HG02678 (cell line): ENCODE results near the gene FNDC3B.

ENCODE experiments used
- ATAC-seq: cut with Tn5 transposase; IDR thresholded peaks from one replicate; pipeline ENCODE4 v1.9.1; 2021; ENCODE audit warnings: mild to moderate bottlenecking, moderate library complexity; ENCODE audit not compliant: unreplicated experiment

FNDC3B gene

GRCh38 chr3:172111163-172111562 lies 71.8 kb downstream of the FNDC3B start:
- no peak for ATAC-seq

DNA sequence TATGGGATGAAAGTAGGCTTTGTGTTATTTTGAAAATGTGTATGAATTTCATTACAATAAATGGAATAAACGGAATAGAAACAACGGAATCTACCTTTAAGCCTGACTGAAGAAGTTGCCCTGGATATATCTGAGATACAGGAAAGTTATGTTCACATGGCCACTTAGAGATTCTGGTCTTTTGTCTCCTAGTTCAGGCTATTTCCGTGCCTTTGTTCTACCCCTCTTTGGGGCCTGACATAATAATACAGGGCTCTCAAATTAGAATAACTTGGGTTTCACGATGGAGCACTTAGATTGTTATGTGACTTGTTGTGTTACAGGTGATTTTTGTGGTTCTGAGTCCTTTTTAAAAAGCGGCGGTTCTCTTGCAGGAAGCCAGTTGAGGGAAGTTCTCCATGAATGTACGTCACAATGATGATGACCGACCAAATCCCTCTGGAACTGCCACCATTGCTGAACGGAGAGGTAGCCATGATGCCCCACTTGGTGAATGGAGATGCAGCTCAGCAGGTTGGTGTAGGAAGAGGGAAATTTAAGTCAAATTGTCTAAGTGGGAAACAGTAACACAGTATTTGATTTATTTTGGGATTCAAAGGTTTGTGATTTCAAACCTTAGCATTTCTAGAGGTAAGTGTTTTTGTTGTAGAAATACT lies 72.8 kb downstream of the FNDC3B start:
- ATAC-seq, result no peak

DNA sequence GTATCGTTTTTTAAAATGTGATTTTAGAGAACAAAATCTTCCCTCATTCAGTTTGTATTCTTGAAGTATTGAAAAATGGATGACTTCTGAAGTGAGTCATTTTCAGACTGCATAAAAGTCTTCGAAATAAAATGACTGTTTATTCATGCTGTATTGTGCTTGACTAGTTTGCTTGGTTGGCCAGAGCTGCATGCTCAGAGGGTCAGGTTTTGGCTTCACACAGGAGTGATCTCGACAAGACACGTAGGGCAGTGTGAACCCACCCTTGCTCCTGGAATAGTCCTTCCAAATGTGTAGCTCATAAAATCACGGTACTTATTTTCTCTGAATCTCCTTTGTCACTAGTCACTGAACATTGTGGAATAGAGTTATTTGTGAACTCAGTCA lies 73.3 kb downstream of the FNDC3B start:
- no peak for ATAC-seq

DNA sequence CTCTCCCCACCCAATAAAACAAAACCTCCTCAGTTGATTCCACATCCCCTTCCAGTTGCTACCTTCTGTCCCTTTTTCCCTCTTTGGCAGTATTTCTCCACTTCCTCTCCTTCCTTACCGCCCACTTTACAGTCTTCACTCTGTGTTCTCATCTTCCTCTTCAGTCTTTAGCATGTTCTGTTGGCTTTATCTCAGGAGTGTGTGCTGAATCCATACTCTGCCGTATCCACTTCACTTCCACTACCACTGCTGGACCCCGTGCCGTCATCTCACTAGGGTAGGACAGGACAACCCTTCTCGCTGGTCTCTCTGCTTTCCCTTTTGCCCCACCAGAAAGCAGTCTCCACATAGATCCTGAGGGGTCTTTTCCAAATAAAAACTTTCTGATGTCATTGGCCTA lies 74.3 kb downstream of the FNDC3B start:
- ATAC-seq, result no peak

DNA sequence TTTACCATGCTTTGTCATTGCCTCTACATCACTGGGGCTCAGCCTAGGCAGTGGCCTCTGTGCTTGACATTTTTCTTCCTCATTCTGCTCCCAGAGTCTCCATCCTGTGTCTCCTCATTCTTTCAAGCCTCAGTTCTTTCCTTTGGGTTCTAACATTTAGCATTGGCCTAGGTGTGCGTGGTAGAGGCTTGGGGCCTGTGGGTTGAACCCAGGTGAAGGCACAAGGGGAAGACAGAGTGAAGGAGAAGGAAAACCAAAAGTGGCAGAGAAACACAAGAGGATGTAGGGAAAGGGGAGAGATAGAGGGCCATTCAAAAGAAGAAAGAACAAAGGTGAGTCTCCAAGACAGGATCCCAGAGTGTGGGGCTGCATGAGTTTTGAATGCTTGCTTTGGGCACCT lies 75.7 kb downstream of the FNDC3B start:
- ATAC-seq, result no peak

DNA sequence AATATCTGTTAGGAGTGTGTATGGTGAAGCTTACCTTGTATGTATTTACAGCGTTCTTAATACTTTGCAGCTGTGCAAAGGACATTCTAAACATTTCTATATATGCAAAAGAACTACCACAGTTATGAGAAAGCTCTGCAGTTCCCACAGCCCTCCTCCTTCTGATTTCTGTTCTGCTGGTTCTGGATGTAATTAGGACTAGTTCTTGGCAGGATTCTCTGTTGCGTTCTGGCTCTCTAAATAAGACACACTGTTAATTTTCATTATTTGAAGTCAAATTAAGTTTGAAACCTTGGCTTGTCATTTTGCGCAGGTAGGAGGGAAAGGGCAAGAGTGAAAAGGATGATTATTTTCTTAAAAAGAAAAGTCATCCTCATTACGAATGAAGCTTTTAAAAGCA lies 76.4 kb downstream of the FNDC3B start:
- no peak for ATAC-seq

DNA sequence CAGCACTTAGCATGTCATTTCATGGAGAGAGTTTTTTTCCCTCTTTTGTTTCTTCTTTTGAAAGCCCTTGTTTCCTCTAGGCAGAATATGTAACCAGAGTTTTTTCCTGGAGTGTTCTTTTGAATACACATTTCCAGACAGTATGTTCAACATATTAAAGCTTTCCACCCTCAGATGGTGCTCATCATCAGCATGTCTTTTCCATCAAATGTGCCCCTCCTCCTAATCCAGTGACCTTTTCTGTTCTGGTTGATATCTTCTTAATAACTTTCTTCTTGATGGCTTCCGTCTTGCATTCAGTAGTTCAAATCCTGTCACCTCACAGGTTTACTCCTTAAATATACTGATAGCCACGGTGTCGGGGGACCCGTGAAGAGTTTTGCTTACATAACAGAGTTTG lies 78.6 kb downstream of the FNDC3B start:
- no peak for ATAC-seq

GRCh38 chr3:172119266-172119969 lies 80.0 kb downstream of the FNDC3B start:
- ATAC-seq, result no peak

- ATAC-seq, result no peak
These were observed 81.5 kb downstream of the FNDC3B start for GRCh38 chr3:172120912-172121311.

DNA sequence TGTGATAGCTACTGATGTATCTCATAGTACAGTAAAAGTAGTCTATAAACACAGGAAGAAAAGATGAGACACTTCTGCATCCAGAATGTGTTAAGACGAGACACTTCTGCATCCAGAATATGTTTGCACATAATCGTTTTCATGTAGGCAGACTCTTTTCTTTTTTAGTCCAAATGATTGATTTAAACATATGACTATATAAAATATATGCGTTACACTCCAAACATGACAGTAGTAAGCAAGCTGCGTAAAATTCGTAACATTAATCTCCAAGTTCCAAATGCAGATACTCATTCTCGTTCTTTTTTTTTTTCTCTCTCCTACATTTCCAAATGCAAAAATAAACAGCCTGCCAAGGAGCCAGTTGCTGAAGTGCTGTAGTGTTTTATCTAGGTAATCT lies 82.6 kb downstream of the FNDC3B start:
- ATAC-seq, result no peak

DNA sequence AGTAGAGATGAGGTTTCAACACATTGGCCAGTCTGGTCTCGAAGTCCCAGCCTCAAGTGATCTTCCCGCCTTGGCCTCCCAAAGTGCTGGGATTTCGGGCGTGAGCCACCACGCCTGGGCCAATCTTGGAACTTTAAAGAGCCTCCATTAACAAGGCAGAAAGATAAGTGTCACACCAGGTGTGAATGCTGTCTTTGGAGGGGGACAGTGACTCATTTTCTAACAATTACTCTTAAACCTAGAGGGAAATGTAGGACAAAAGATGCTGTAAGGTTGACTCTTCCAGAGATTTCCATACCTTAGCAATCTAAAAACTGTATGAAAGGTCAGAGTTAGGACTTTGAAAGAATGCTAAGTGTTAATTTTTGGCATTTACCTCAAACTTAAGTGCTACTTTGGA lies 84.9 kb downstream of the FNDC3B start:
- no peak for ATAC-seq

DNA sequence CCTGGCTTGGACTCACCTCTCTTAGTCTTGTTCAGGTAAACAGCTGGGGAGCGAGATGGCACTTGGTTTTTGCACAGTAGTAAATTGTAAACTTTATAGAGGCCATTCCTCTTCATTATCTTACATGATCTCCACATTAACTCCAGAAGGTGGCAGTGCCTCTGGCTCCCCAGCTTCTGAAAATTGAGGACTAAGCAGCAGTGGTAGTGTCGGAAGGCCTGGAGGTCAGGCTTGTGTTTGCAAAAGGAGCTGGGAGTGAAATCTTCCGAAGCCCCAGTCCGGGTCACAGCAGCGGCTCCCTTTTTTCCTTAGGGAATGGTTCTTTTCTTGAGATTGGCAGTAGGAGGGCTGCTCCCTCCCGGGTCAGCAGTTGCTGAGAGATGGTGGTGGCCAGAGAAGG lies 85.7 kb downstream of the FNDC3B start:
- no peak for ATAC-seq

GRCh38 chr3:172125963-172126457 lies 86.6 kb downstream of the FNDC3B start:
- no peak for ATAC-seq

DNA sequence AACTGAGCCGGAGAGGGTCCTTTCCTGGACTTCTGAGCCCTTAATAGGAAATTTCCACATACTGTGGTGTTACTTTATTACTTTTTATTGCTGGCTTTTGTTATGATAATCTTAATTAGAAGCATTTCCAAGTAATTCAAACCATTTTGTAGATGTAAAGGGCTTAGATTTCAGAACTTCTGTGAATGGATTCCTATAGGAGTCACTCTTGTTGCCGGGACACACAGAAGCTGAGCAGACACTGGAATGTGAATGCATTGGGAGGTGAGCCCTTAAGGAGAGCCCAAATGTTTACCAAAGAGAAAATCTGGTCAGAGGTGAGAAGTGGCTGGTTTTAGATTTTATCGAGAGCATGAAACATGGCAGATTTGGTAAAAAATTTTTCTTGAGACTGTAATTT lies 87.4 kb downstream of the FNDC3B start:
- ATAC-seq, result no peak

DNA sequence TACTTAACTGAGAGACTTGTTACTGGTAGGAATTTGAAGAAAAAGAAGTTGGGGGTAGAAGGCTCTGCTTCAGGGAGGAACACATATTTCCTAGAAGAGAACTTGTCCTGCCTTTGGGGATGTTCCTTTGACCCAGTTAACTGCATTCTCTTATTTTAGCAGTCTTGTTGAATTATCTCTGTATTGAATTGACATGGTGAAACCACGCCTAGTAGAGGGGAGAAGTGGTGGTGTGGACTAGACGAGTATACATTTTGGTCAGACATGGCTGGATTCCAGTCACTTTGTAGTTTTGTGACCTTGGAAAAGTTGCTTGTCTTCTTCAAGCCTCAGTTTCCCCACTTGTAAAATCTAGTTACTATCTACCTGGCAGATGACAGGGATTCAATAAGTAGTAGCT lies 87.8 kb downstream of the FNDC3B start:
- no peak for ATAC-seq

- ATAC-seq, result no peak
These were observed 88.7 kb downstream of the FNDC3B start for GRCh38 chr3:172127929-172128580.

DNA sequence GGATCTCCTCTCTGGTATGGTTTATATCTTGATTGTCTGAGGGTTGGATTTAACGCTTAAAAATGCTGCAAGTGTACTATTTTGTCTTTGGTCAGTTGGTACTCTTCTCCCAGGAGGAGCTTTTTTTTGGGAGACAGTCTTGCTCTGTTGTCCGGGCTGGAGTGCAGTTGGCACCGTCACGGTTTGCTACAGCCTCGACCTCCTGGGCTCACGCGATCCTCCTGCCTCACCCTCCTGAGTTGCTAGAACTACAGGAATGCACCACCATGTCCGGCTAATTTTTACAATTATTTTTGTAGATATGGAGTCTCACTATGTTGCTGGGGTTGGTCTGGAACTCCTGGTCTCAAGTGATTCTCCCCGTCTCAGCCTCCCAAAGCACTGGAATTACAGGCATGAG lies 89.5 kb downstream of the FNDC3B start:
- no peak for ATAC-seq

- ATAC-seq, result no peak
These were observed 90.1 kb downstream of the FNDC3B start for GRCh38 chr3:172129498-172129849.

DNA sequence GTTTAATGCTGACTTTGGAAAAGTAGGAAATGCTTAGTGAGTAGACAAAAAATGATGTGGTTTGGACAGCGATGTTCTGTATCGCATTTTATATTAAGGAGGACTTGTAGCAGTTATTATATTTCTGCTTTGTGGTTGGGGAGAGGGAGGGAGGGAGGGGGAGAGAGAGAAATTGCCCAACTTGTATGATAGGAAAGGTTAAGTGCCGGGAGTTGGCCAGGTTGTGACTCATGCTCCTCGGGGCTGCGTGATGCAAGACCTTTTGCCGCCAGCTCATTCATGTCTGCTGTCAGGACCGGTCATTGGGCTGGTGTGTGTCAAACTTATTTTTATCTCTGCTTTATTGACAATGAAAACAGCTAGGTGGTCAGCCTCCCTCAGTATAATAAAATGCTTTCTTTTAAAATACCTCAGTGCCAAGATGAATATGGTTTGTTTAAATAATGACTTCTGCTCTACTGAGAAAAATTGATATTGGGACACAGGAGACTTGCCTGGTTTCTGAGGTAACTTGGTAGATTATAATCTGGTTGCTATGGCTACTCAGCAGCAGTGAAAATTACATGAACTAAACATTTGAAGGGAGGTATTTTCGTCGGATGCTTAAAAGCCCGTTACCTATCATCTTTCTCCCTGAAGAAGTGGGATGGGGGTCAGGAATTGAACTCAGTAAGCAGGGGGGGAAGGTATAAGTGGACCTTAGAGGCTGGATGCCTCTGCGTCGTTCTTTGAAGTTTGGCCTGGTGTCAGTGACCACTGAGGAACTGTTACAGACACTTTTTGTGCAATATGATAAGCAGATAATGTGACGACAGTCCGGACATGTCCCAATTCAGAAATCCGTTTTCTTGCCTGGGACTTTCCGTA lies 90.7 kb downstream of the FNDC3B start:
- no peak for ATAC-seq

DNA sequence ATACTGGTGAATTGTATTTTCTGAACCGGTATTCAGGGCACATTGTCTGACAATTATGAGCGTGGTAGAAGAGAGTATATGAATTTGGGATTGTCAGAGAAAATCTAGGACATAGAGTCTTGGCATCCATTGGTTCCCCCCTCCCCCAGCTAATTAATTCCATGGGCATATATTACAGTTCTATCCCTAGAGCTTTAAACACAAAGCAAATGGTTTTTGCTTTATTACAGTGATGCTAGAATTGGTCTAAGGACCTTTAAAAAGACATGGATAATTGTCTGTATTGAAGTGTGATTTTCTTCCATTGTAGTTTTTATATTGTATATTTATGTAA lies 91.3 kb downstream of the FNDC3B start:
- ATAC-seq, result no peak

DNA sequence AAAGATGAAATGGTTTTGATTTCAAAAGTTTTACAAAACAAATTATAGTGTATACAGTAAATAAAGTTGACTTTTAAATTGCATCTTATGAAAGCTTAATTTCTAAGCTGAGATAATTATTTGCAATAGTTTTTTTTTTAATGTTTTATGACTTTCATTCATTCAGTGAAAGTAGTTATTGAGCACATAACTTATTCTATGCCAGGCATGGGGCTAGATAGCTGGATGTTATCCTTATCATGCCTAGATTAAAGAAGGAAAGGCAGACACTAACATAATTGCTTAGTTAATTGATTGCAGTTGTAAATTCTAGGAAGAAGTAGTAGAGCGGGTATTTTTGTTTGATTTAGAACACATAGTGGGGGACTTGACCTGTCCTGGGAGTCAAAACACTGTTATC lies 92.4 kb downstream of the FNDC3B start:
- no peak for ATAC-seq
